Endometrial microvascular endothelial cells (primary cell): ENCODE data around the gene CLCNKA. TPM values are rescaled to one million over a fixed set of nuclear protein-coding genes. Genes with fewer than 3 reads are reported as not detected.
"Not testable (repeated sequence)": the region's sequence is repeated elsewhere in the genome, so short reads cannot be mapped to it uniquely, and the experiment has no call there.

Source experiments
- in situ Hi-C: cut with HindIII; loops from 2 replicates; pipeline ENCODE4 v1.10.0; 2017; ENCODE audit warnings: low sequenced_read_pairs, low pct_unique_long_range_greater_than_20kb; ENCODE audit errors: inconsistent ontology term
- total RNA-seq: library from RNA; depleted of rRNA; stranded (reverse); fragments of >200 nt; gene quantifications from one replicate; pipeline ENCODE4 v1.2.3, GENCODE V29; 2015; ENCODE audit errors: inconsistent ontology term

CLCNKA gene
- total RNA-seq, result not detected

DNA sequence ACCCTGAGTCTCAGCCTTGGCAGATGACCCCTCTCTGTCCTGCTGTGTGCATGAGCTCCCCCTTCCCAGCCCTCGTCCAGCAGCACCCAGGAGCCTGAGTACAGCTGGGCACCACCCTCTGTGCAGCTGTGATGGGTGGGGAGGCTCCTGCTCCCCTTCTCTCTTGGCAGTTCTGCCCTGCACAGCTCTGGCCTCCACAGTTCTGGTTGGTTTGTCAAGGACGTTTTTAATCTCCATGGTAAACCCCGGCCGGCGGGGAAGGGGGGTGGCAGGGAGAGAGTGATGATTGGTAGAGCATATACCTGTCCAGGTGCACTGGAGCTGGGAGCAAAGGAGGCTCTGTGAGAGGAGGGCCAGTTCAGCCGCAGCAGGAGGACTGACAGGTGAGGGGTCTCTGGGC, at the start of gene CLCNKA:
CLCNKA (plus strand) TSS at position 356 of the 400 bp plus-strand sequence. CDS start 584 bp downstream, outside the sequence.
- in situ Hi-C loops, result no loop called here

DNA sequence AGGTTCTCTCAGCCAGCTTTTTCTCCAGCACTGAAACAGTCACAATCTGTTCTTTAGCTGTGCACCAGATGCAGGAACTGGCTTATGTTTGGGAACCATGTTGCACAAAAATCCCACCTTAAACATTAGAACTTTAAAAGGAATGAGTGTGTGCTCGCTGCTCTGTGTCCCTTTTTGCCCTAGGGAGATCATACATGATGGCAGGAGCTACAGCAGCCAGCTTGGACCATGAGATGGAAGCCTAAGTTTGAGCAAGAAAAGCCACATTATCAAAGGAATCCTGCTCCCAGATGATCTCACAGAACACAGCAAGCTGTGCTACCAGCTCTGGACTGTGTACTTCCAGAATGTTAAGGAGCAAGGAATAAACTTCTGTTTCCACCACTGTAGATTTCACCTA, 49.4 kb upstream of the CLCNKA start:
- in situ Hi-C loops, result no loop called here

DNA sequence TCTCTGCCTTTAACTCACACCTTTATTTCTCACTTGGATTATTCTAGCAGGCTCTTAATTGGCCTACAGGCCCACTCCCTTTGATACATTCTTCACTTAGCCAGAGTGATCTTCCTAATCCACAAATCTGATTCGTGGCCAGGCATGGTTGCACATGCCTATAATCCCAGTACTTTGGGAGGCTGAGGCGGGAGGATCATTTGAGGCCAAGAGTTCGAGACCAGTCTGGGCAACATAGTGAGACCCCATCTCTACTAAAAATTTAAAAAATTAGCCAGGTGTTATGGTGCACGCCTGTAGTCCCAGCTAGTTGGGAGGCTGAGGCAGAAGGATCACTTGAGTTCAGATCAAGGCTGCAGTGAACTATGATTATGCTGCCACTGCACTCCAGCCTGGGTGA, 48.1 kb upstream of the CLCNKA start:
- in situ Hi-C loops, result no loop called here

DNA sequence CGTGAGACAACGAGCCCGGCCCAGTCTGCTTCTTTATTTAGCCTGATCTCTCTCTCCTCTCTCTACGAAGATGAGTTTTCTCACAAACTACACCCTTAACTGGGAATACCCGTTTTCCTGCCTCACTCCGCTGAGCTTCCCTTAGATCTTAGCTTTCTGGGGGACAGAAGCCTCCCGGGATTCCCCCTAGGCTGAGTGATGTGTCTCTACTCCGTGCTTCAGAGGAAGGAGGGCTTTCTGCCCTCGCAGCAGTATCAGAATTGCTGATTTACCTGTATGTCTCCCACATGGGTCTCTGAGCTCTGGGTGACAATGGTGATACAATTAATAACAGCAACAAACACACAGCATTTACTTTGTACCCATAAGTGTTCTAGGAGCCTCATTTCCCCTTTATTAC, 47.0 kb upstream of the CLCNKA start:
- in situ Hi-C loops, result no loop called here

DNA sequence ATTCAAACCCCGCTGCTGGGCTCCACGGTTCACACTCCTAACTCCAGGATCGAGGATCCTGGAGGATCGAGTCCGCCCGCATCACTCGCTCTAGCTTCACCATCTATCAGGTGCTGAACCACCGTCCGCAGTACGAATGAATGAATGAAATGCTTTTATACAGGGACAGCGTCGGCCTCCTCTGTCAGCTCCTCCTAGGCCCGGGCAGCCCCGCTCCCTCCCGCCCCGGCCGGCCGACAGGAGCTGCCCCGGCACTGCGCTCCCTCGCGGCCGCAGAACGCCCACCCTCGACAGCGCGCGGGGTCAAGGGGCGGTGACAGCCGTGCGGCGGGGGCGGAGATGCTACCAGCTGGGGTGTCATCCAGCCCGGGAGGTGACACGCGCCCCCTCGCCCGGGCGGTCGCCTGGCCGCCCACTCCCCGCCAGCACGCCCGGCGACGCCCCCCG, 46.5 kb upstream of the CLCNKA start:
- in situ Hi-C loops, result no loop called here

DNA sequence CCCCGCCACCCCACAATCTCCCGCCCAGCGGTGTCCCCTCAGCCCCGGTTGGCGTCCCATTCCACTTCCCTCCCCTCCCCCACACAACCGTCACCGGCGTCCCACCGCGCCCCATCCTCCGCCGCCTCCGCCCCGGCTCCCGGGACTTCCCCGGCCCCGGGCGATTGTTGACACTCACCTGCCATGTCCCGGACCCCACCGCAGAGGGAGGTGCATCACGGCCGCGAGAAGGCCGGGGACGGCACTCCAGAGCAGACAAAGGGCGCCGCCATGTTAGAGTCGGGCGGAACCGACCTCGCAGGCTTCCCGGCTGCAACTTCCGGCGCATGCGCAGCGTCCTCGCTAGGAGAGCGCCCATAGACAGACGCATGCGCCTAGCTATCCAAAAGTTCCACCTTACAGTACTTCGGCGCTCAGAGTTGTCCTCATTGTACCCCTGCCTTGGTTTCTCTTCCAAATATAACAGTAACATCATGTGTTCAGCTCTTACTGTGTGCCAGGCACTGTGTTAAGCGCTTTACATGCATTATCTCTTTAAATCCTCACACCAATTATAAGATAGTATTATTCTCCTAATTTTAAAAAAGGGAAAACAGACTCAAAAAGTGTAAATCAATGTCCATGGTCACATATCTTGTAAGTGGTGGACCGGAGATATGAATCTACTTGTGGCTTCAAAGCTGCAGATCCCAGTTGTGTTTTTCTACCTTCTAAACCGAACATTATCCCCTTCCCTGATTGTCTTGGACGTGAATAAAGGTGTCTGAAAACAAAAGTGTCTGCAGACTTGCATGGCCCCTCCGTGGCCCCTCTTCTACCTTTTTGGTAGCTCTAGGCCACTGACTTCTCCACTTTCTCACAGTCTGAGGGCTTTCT, 45.8 kb upstream of the CLCNKA start, which contains the start of gene ZBTB17:
ZBTB17 (minus strand) TSS at position 297 of the 876 bp plus-strand sequence. CDS start 27,606 bp downstream, outside the sequence.
- in situ Hi-C loops, result no loop called here

DNA sequence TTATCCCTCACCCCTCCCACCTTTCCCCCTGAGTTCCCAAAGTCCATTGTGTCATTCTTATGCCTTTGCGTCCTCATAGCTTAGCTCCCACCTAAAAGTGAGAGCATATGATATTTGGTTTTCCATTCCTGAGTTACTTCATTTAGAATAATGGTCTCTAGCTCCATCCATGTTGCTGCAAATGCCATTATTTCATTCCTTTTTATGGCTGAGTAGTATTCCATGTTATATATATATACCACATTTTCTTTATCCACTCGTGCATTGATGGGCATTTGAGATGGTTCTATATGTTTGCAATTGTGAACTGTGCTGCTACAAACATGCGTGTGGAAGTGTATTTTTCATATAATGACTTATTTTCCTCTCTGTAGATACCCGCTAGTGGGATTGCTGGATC, 43.9 kb upstream of the CLCNKA start:
- in situ Hi-C loops, result not testable (repeated sequence)

DNA sequence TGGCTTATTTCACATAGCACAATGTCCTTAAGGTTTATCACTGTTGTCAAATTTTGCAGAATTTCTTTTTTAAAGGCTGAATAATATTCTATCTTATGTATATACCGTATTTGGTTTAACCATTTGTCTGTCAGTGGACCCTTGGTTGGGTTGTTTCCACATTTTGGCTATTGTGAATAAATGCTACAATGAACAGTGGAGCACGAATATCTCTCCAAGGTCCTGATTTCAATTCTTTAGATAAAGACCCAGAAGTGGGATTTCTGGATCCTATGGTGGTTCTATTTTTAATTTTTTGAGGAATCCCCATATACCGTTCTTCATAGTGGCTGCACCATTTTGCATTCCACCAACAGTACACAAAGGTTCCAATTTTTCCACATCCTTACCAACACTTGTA, 40.2 kb upstream of the CLCNKA start:
- in situ Hi-C loops, result no loop called here

DNA sequence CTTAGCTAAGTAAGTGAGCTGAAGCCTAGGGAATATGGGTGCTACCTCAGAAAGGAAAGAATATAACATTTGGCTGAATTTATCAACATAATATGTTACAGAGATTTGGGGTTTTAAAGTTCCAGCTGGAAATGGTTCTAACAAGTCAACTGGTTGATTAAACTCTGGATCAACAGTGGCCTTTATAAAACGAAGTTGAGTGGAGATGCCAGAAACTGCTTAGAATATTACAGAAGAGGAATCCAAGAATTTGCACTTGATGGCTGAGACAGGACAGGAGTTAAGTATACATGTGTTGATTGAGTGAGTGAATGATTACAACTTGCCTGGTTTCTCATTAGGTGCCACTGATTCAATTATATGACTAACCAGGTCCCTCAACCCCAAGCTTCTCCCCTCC, 38.6 kb upstream of the CLCNKA start:
- in situ Hi-C loops, result no loop called here

DNA sequence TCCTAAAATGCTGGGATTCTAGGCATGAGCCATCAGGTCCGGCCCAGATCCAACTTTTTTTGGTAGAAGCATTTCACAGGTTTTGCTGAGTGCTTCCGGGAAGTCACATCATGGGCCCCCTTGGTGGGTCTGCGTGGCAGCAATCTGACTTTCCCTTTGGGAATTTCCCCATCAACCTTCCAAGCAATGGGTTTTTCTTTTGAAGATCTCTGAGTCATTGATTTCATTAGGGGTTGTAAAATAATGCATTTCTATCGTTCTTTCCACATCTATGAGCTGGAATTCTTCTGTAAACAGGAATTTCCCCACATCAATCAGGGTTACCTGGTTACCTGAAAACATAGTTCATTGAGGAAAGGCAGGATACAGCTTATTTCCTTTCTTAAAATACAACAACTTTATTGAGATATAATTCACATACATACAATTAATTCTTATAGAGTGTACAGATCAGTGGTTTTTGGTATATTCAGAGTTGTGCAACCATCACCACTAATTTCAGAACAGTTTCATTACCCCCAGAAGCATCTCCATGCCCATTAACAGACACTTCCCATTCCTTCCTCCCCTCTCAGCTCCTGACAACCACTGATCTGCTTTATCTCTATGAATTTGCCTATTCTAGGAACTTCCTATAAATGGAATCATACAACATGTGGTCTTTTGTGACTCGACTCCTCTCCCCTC, 36.1 kb upstream of the CLCNKA start:
- in situ Hi-C loops, result no loop called here

DNA sequence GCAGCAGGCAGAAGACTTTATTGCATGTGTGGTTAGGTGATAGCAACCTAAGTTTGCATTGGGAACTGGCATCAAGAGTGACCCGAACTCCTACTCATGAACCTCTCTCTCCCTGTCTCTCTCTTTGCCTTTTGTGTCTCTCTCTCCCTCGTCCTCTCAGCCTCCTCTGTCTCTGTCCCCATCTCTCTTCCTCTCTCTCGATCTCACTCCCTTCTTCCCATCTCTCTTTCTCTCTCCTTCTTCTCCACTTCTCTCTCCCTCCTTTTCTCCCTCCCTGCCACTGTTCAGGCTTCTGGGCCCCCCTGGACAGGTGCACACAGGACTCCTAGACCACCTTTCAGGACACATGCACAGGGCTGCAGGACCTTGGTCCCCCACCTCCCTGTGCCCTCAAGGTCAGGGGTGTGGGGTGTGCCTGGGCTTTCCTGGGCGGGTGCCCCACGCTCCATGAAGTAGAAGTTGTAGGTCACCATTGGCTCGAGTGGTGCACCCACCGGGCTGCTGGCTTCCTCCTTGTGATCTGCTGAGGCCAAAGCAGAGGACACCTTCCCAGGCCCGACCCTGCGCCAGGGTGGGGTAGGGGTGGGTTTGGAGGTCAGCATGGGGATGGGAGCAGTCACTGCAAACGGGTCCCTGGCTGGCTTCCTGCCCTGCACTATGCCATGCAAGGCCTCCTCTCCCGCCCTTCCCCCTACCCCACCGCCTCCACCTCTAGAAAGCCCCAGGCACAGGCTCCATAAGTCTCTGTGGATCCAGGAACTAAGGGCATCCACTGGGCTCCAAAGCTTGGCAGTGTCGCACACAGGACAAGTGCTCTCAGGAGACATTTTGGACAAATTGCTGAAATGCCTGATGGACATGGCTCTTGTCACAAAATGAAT, 32.7 kb upstream of the CLCNKA start:
- in situ Hi-C loops, result no loop called here

DNA sequence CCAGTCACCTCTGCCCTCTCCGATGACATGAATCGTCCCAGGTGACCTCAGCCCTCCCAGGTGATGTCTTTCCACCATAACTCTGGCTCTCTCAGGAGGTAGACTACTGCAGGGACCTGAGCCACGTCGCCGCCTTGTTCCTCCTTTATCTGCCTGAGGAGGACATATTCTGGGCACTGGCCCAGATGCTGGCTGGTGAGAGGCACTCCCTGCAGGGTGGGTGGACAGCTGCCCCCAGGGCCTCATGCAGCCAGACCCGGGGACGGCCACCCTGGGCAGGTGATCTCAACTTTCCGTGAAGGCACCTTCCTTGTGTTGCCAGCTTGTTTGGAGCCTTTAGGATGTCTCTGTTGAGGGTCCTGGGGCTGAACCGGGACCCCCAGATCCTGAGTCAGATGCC, 32.1 kb upstream of the CLCNKA start:
- in situ Hi-C loops, result no loop called here

DNA sequence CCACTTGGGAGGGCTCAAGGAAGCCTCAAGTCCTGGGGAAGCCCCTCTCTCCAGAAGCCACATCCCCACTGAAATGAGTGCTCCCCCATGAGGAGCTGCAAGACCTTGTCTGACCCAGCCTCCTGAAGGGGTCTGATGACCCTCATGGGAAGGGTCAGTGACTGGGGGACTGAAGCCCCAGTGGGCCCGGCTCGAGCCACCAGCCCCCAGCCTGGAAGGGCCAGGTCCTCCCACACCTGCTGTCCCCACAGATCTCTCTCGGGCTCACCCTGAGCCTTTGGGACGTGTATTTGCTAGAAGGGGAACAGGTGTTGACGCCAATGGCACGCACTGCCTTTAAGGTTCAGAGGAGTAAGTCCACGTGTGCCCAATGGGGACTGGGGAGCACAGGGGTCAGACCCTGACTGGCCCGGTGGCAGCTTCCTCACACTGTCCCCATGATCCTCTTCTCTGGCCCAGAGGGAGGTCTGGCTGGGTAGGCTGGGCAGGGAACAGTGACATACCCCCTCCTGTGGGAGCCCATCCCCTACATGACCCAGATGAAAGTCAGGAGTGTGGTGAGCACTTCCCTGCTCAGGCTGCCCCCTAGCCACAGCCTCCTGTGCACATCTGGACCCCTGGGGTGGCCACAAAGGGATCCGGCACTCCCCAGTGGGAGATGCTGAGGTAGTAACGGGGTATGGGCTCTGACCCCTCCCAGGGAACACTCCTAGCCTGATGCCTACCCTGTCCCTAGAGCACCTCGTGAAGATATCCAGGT, 30.2 kb upstream of the CLCNKA start:
- in situ Hi-C loops, result no loop called here

DNA sequence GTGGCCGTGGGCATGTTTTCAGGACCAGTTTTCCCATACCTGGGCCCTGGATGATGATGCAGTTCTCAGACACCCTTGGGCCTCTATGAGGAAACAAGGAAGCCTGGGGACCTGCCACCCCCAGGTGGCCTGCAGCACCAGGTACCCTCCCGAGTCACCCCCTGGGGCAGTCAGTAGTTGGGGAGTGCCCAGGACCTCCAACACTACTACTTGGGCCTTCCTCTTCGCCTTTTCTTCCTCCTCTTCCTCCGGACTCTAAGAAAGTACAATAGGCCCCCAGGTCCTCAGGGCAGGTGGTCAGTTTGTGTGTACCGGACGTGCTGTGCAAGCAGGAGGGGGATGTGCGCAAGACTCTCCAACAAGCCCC, 29.7 kb upstream of the CLCNKA start:
- in situ Hi-C loops, result no loop called here

DNA sequence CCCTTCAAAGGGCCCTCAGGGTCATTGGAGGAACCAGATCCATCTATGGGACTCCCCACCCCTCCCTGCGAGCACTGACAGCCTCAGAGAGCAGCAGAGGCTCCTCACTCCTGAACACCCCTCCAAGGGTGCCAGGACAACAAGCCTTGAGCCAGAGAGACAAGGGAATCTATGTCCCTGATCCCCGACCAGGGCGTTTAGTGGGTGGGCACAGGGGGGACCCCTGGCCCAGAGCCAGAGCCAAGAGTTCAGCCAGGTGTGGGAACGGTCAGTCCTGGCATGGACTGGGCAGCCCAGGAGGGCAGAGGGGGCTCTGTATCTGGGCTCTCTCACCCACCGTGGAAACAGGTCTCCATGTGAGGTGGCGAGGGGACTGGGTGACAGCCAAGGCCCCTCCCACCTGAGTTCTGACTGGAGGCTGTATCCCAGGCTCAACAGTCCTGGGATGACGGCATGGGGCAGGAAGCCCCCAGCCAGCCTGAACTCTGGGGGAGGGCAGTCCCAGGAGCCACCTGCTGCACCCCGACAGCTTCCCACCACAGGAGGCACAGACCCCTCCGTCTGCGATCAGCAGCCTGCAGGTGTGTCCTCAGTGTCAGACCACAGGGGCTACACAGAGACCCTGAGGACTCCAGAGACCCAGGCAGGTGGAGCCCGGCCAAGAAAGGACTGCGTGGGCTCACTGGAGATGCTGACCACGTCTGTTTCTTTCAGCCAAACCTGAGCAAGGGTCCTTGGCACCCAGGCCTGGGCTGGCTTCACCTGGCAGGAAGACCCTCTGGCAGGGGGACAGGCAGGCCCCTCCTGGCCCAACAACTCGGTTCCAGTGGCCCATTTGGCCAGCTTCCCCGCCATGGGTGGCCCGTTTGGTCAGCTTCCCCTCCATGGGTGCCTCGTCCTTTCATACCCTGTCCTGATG, 29.0 kb upstream of the CLCNKA start:
- in situ Hi-C loops, result no loop called here

DNA sequence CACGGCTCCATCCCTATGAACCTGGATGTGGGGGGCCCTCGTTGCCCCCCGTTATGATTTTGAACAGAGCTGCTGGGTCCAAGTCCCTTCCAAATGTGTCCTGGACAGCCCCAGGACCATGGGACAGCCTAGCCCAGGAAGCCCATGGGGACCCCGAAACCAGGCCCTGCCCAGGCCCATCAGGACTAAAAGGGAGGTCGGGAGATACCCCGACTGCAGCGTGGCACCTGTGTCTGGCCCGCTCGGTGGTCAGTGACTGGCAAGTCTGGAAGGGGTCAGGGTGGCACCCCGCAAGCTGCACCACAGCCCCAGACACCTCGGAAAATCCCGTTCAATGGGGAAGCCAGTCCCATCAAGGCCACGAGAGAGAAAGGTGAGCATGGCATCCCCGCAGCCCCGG, 28.2 kb upstream of the CLCNKA start:
- in situ Hi-C loops, result no loop called here

DNA sequence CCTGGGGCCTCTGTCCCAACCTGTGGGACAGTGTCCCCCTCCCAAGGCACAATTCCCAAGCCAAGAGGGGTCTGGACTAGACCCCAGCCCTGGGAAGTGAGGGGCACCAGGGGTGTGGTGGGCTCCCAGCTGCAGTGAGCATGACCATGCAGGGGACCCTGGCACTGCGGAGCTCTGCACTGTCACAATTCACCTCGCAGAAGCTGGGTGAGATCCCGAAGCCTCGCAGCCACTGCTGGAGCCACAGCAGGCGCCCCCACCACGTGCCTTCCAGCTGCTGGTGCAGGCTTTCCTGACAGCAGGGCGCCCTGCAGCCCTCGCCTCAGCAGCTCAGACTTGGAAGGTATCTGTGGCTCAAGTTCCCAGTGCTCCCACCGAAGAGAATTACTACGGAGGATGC, 27.8 kb upstream of the CLCNKA start:
- in situ Hi-C loops, result no loop called here
